Omental fat pad (tissue), 4 donors: Measurements from ENCODE around the gene NXPH2. TPM values are rescaled to one million over a fixed set of nuclear protein-coding genes. Genes with fewer than 3 reads are reported as not detected.

Source experiments
- ATAC-seq: fragments of 150-250 bp; one replicate; pipeline ENCODE4 v1.9.1; 2016; ENCODE audit warnings: mild to moderate bottlenecking, moderate library complexity; ENCODE audit not compliant: low FRiP score
- DNase-seq: peaks from one replicate; pipeline ENCODE4 v3.0.0-alpha.2; 2019; ENCODE audit warnings: low spot score
- CTCF ChIP-seq, 3 donors: fragments of 450-650 bp; IDR thresholded peaks; one replicate each; pipeline ENCODE4 v1.5.1; 2016 to 2017; ENCODE audit warnings: antibody characterized with exemption in 3 of 3, mild to moderate bottlenecking in 3 of 3, moderate library complexity in 2 of 3
- total RNA-seq, 4 donors: library from RNA; depleted of rRNA; stranded (reverse); fragments of >200 nt; gene quantifications; one replicate each; pipeline ENCODE4 v1.1.0, GENCODE V29; 2016

NXPH2 gene
- total RNA-seq, 4 donors from 2014 or later, result 0.37 to 2.1 TPM; not detected in 2

DNA sequence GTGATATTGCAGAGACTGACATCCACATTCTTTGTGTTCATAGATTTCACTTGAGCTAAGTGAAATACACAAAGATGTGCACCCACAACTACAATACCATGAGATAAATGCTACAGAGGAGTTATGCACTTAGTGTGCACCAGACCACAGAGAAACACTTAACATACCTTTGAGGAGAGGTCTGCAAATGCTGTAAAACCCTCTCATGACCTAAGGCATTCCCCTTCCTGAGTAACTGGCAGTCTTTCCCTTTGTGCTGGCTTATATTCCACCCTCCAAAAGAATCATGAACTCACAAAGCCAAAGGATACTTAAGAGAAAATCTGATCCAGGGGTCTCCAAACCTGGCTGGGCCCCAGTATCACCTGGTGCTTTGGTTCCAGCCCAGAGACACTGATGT lies 16.2 kb downstream of the NXPH2 start:
- ATAC-seq (no peak), DNase-seq (no peak)
- TF ChIP-seq CTCF (IDR thresholded peaks at IDR 0.05), result no peak

GRCh38 chr2:138762533-138762932 lies 17.7 kb downstream of the NXPH2 start:
- no peak for TF ChIP-seq CTCF (IDR thresholded peaks at IDR 0.05)
- DNase-seq (no peak), ATAC-seq (no peak)

DNA sequence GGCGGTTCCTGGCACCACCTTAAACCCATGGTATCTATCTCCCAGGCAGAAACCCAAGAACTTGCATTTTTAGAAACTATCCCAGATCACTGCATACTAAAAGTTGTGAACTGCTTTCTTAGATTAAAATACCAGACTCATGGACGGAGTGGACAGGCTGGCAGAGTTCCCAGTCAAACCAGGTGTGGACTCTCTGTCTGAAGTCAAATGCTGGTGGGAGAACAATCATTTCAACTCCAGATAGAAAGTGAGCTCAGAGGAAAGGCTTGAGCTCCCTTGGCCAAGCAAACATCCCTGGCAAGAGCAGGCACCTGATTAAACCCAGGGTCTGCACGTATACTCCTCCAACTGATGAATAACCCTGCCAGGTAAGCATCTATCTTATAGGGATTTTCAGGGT lies 19.5 kb downstream of the NXPH2 start:
- ATAC-seq, result no peak
- TF ChIP-seq CTCF (IDR thresholded peaks at IDR 0.05), result no peak
- no peak for DNase-seq

- ATAC-seq, result no peak
- no peak for TF ChIP-seq CTCF (IDR thresholded peaks at IDR 0.05)
- no peak for DNase-seq
These were observed 22.8 kb downstream of the NXPH2 start for GRCh38 chr2:138757384-138757783.

DNA sequence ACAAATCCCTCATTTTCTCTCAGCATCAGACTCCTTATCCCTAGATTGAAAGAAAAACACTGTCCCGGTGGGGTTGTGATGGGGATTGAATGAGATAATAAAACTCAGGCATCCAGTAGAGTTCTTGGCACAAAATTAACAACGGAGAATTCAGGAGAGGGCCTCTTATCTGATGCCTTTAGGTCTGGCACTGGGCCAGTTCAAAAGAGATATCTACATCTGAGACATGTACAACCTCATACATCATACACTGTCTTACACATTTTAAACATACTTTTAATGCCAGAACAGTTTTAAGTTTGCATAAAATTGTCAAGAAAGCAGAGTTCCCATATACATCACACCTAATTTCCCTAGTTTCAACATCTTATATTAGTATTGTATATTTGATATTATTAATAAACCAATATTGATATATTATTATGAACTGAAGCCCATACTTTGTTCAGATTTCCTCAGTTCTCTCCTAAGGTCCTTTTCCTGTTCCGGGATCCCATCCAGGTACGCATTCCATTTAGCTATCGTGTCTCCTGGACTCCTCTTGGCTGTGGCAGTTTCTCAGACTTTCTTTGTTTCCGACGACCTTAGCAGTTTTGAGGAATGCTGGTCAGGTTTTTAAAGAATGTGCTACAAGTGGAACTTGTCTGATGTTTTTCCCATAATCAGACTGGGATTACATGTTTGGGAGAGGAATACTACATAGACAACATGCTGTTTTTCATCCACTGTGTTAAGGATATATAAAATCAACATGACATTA lies 27.8 kb downstream of the NXPH2 start:
- DNase-seq (no peak), ATAC-seq (no peak)
- no peak for TF ChIP-seq CTCF (IDR thresholded peaks at IDR 0.05)

DNA sequence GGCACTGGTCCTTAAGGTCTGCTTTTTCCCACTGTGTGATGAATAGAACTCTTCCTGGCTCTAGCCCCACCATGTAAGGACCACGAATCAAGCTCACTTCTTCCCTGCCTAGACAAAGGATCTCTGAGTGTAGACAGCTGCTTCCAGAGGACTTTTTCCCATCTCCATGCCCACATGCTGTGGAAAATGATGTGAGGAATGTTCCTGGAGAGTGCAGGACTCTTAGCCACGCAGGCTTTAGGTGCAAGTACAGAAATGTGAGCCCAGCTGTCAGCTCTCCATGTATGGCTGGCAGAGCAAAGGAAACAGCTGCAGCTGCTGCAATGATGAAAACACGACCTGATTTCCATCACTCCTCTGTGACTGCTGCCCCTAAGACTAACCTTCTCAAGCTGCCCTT lies 35.5 kb downstream of the NXPH2 start:
- no peak for TF ChIP-seq CTCF (IDR thresholded peaks at IDR 0.05)
- DNase-seq (no peak), ATAC-seq (no peak)

DNA sequence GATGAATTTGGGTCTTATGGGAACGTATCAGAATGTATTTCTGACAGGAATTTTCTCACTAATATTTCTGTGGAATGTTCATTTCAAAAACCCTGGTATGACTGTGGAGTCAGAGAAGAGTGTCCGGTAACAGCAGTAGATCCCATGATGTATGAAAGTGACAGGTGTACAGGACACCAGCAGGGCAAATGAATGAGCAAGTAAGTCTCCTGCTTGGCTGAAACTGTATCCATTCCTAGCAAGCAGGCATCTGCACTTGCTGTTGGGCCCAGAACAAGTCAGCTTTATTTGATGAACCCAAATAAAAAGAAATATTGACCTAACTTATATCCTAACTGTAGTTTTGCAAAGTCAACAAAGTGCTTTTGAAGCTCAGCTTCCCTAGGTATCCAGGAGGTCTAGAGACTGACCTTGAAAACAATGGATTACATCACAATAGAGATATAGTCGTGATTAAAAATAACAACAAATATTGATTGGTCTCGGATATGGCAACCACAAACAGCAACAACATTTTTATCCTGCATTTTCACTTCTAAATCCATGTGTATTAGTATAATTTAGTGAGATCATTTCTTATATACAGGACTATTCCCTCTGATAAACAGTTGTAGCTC lies 37.6 kb downstream of the NXPH2 start:
- DNase-seq (no peak), ATAC-seq (no peak)
- TF ChIP-seq CTCF (IDR thresholded peaks at IDR 0.05), result no peak
